Ovary (tissue), 9 donors: ENCODE measurements around the gene TLX2. TPM values are rescaled to one million over a fixed set of nuclear protein-coding genes. Genes with fewer than 3 reads are reported as not detected.

ENCODE experiments used
- DNase-seq, 5 donors: peaks; one replicate each; pipeline ENCODE4 v3.0.0-alpha.2; 2019 to 2020
- H3K27ac ChIP-seq, 2 donors: fragments of 200-600 bp; one replicate each; pipeline versions ENCODE4 v1.5.1 to v1.8.0; 2019 to 2022
- H3K27me3 ChIP-seq: fragments of 200-600 bp; one replicate; pipeline ENCODE4 v1.8.0; 2022
- H3K36me3 ChIP-seq: fragments of 200-600 bp; sonication (generic); one replicate; pipeline ENCODE4 v1.5.1; 2019
- H3K4me1 ChIP-seq: one replicate; pipeline ENCODE4 v1.8.1; 2013; ENCODE audit warnings: mild to moderate bottlenecking, moderate library complexity; ENCODE audit not compliant: insufficient read depth
- H3K4me3 ChIP-seq: fragments of 200-600 bp; sonication (generic); one replicate; pipeline ENCODE4 v1.5.1; 2017
- H3K9me3 ChIP-seq, 2 donors: fragments of 200-600 bp in 1 of 2; sonication (generic) in 1 of 2; one replicate each; pipeline versions ENCODE4 v1.5.1 to v1.8.1; 2013 to 2019; ENCODE audit warnings: mild to moderate bottlenecking in 1 of 2, moderate library complexity in 1 of 2
- EP300 ChIP-seq: sonication (generic); formaldehyde crosslinking; IDR thresholded peaks from one replicate; pipeline ENCODE4 v1.6.1; 2017; ENCODE audit warnings: antibody characterized with exemption
- POLR2A ChIP-seq: fragments of 450-650 bp; IDR thresholded peaks from one replicate; pipeline ENCODE4 v1.6.1; 2017; ENCODE audit warnings: antibody characterized with exemption, mild to moderate bottlenecking, moderate library complexity
- WGBS, 3 donors: extraction: QIAGEN DNeasy Blood & Tissue Kit in 1 of 3; methylation state at CpG; one replicate each; pipeline versions ENCODE4 v1.1.5 to v1.1.7; 2013 to 2017; 5-methylcytosine and 5-hydroxymethylcytosine counted together
- intact Hi-C, 4 donors: fragments of 100-400 bp; cut with DNase I; formaldehyde crosslinking; loops; one replicate each; pipeline versions ENCODE4 v1.11.0 to v1.15.1; 2022 to 2023
- polyA plus RNA-seq, 2 donors: library from polyadenylated mRNA; stranded (reverse); fragments of 200-250 nt in 1 of 2; fragments of 350-450 nt in 1 of 2; fragmentation: Illumina TruSeq in 1 of 2; extraction: RNeasy Lipid Tissue Mini Kit (QIAGEN cat#74804) in 1 of 2; gene quantifications; one replicate each; pipeline ENCODE4 v1.2.3, GENCODE V29; 2013 to 2014
- total RNA-seq, 7 donors: library from RNA; depleted of rRNA in 2 of 7; stranded (reverse); fragments of >200 nt in 2 of 7; fragmentation: NEBNext Ultra II Directional in 3 of 7; extraction: Animal tissue kit (Norgen Biotek cat#: 25700) in 3 of 7; gene quantifications; one replicate each; pipeline versions ENCODE4 v1.1.0 to v1.2.4, GENCODE V29; 2016 to 2023
- TF ChIP-seq, protein P1 (sequence below), 3 donors: fragments of 450-650 bp in 2 of 3; fragments of 200-600 bp in 1 of 3; IDR thresholded peaks; one replicate each; pipeline versions ENCODE4 v1.5.1 to v1.8.0; 2016 to 2022; ENCODE audit warnings: antibody characterized with exemption in 3 of 3, mild to moderate bottlenecking in 1 of 3
- donor health status: DM: no; HTN: no; CAD: no; lungs with moderate emphysema.
- donor health status: DM: no; HTN: no; CAD: no.
- donor health status: Bipolar disorder and iron deficiency.
- donor health status: DM: yes; HTN: yes; CAD: no.
- donor health status: DM: no; HTN: no; CAD: no.
- donor health status: DM: yes; HTN: yes; CAD: no.

Gene TLX2
- total and polyA plus RNA-seq, 9 donors, result not detected

DNA sequence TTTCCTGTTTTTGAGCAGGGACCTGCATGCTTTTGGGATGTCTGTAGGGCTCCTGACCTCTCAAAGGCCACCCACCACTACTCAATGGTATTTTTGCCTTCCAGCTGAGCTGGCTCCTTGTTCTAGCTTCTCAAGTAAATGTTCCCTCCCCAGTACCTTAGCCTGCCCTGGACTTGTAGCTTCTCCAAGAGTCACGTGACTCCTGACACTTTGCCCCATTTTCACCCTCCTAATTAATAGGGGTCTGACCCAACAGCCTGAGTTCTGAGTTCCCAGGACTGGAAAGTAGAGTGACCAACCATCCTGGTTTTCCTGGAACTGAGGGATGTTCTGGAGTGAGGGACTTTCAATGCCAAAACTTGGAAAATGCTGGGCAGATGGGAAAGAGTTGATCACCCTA lies 18.8 kb upstream of the TLX2 start:
- no peak for DNase-seq
- TF ChIP-seq EP300 (no peak), POLR2A (no peak)
- TF ChIP-seq, protein P1, sequence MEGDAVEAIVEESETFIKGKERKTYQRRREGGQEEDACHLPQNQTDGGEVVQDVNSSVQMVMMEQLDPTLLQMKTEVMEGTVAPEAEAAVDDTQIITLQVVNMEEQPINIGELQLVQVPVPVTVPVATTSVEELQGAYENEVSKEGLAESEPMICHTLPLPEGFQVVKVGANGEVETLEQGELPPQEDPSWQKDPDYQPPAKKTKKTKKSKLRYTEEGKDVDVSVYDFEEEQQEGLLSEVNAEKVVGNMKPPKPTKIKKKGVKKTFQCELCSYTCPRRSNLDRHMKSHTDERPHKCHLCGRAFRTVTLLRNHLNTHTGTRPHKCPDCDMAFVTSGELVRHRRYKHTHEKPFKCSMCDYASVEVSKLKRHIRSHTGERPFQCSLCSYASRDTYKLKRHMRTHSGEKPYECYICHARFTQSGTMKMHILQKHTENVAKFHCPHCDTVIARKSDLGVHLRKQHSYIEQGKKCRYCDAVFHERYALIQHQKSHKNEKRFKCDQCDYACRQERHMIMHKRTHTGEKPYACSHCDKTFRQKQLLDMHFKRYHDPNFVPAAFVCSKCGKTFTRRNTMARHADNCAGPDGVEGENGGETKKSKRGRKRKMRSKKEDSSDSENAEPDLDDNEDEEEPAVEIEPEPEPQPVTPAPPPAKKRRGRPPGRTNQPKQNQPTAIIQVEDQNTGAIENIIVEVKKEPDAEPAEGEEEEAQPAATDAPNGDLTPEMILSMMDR (IDR thresholded peaks at IDR 0.05), result no peak
- no peaks in the 10 kb centered on the region for H3K9me3 ChIP-seq
- no peaks in the 10 kb centered on the region for H3K36me3 ChIP-seq
- no peaks in the 10 kb centered on the region for H3K27me3 ChIP-seq
- no peak overlapping the region for H3K27ac ChIP-seq
- 74 to 100% (median 83%) methylated on average over 1 of the region's 1 CpG for WGBS, 3 donors
- no peak overlapping the region for H3K4me3 ChIP-seq
- intact Hi-C loops, result no loop called here
- H3K4me1 ChIP-seq, result peaks cover 2% of the 10 kb centered on the region

DNA sequence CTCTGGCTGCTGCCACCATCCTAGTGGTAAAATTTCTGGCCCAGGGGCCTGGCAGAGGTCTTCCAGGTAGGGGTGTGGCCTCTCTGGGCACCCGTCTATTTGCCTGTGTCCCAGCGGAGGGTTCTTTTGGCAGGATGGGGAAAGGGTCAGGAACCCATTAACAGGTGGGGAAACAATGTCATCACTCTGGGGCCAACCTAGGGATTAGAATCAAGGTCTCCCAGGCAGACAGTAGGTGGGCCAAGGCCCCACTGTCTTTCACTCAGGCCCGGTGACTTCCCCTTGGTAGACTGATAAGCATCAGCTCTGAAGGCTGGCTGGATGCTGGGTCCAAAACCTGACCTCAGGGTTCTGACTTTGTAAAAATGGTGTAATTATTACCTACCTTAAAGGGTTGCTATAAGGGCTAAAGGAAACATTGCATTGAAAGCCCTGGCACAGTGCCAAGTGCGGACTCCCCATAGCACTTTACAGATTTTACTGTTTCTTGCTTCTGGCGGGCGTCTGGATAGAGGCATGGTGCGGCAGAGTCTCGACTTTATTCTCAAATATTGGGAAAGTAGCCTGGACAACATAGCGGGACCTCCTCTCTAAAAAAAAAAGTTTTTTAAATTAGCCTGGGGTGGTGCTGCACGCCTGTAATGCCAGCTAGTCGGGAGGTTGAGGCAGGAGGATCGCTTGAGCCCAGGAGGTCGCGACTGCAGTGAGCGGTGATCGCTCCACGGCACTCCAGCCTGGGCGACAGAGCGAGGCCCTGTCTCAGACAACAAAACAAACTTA lies 17.1 kb upstream of the TLX2 start:
- Histone ChIP-seq H3K4me1 (peaks cover 2% of the 10 kb centered on the region), H3K27ac (no peak overlapping the region), H3K9me3 (no peaks in the 10 kb centered on the region), H3K36me3 (no peaks in the 10 kb centered on the region), H3K27me3 (no peaks in the 10 kb centered on the region), H3K4me3 (no peak overlapping the region)
- 28 to 44% (median 31%) methylated on average over 18 to 19 of the region's 19 CpGs for WGBS, 3 donors
- no peak for DNase-seq
- intact Hi-C loops, result no loop called here
- TF ChIP-seq EP300 (no peak), POLR2A (no peak)
- TF ChIP-seq, protein P1 (IDR thresholded peaks at IDR 0.05), result no peak

DNA sequence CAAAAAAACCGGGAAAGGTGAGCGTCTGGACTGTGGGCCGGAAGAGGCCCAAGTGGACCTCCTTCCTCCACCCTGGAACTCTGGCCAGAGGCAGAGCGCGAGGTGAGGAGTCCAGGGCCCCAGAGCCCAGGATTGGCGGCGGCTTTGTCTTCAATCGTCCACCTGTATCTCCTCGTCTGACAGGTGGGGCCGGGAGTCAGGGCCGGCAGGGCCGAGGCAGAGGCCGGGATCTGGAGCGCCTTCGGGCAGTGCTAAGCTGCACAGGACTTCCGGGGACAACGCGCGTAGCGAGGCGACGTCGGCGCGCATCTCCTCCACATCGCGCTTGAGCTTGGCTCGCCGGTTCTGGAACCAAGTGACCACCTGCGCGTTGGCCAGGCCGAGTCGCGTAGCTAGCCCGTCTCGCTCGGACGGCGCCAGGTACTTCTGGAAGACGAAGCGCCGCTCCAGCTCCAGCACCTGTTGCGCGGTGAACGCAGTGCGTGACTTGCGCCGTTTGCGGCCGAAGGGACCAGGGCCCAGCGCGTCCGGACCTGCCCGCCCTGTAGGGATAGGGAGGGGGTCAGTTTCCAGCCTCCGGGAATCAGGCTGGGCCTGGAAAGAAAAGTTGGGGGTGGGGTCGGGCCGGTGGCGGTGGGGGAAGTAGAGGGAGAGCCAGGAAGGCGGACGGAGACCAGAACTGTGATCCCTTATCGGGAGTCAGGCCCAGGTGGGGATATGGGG lies 16.3 kb upstream of the TLX2 start:
- WGBS, 3 donors, result 1 to 2% (median 2%) methylated on average over 38 to 61 of the region's 61 CpGs
- no peak for TF ChIP-seq EP300
- no peak for TF ChIP-seq POLR2A
- TF ChIP-seq, protein P1 (IDR thresholded peaks at IDR 0.05), result no peak
- no peak overlapping the region for H3K27ac ChIP-seq

DNA sequence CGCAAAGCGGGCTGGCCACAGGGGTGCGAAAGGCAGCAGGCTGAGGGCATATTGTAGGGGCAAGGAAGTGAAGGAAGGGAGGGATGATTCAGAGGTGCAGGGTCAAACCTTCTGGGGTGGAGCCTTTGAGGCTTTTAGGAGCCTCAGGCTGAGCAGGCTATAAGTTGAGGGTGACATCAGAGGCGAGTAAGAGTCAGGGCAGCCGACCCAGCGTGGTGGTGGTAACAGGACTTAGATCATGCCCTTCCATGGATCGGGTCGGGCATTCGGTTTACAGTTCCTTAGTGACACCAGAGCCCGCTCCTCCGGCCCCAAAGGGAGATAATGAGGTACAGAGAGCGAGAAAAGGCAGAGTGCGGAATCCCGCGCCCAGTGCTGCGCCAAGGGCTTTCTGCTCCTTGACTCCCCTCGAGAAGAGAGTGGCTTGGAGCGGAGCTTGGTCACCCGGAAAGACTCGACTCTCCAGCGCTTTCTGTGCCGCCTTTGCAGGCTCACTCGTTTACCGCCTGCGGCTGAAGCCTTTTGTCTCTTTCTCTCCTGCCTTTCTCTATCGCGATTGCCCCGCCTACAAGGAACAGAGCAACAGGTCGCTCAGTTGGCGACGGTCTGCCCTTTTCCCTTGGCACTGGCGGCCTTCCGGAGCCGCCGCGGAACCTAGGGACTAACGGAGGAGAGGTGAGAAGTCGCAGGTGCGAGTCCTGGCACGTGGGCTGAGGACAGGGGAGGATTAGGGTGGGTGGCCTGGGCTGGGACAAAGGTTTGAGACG lies 15.6 kb upstream of the TLX2 start:
- WGBS, 3 donors, result 1 to 2% (median 2%) methylated on average over 41 of the region's 41 CpGs
- H3K27ac ChIP-seq, result no peak overlapping the region
- intact Hi-C loops, result no loop called here

More for the DNA sequence above, 16.3 kb upstream of the TLX2 start:
- Histone ChIP-seq H3K4me1 (peaks cover 2% of the 10 kb centered on the region), H3K36me3 (no peaks in the 10 kb centered on the region), H3K4me3 (no peak overlapping the region), H3K9me3 (no peaks in the 10 kb centered on the region), H3K27me3 (no peaks in the 10 kb centered on the region)
- peak in 1 of 5 donors; percentile 42 for DNase-seq
- intact Hi-C loops, result no loop called here

More for the DNA sequence above, 15.6 kb upstream of the TLX2 start:
- Histone ChIP-seq H3K4me1 (peaks cover 2% of the 10 kb centered on the region), H3K9me3 (no peaks in the 10 kb centered on the region), H3K27me3 (no peaks in the 10 kb centered on the region), H3K4me3 (no peak overlapping the region), H3K36me3 (no peaks in the 10 kb centered on the region)
- DNase-seq, result no peak
- no peak for TF ChIP-seq EP300
- no peak for TF ChIP-seq POLR2A
- TF ChIP-seq, protein P1 (IDR thresholded peaks at IDR 0.05), result no peak
